Measurements from ENCODE around the gene DIDO1.

The DIDO1 gene

DNA sequence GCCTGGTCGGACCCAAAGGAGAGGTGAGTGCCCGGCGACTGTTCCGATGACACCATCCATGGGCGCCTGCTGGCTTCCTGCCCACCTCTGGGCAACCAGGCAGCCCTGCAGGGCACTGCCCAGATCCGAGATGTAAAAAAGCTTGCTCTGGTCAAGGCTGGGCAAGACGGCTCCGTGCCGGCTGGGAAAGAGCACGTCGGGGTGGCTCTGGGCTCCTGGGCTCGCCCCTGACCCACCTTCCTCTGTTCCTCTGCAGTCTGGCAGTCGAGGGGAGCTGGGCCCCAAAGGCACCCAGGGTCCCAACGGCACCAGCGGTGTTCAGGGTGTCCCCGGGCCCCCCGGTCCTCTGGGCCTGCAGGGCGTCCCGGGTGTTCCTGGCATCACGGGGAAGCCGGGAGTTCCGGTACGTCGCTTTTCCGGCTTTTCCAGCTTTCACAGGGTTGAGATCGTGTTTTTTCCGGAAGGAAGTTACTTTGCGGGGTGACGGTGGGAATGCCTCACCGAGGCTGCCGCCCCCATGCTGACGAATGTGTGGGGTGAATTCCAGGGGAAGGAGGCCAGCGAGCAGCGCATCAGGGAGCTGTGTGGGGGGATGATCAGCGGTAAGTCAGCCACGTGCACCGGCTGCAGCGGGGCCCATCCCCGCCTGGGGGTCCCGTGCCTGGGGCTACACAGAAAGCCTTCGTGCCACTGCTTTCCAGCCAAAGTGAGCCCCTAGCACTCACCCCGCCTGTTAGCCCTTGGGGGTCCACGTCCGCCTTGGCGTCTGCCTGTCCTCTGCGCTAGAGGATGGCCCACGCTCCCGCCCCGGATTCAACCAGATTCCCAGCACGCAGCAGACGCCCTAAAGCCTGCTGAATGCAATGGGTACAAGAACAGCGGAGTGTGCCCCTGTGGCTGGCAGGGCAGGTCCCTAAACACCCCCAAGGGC is 90.1 kb downstream of the DIDO1 start:
- DNase-seq (ENCODE audit: low read depth, low spot score), result no peak

GRCh38 chr20:62834967-62835730 is 91.2 kb downstream of the DIDO1 start:
- no peak for DNase-seq (ENCODE audit: low read depth, low spot score)

- DNase-seq (ENCODE audit: low read depth, low spot score), result no peak
These were observed 93.3 kb downstream of the DIDO1 start for GRCh38 chr20:62832951-62833391.

GRCh38 chr20:62832212-62832922 is 93.9 kb downstream of the DIDO1 start:
- DNase-seq (ENCODE audit: low read depth, low spot score), result no peak

GRCh38 chr20:62831854-62832211 is 94.5 kb downstream of the DIDO1 start:
- DNase-seq (ENCODE audit: low read depth, low spot score), result no peak

- DNase-seq (ENCODE audit: low read depth, low spot score), result no peak
These were observed 94.9 kb downstream of the DIDO1 start for GRCh38 chr20:62831361-62831788.

- no peak for DNase-seq (ENCODE audit: low read depth, low spot score)
These were observed 95.5 kb downstream of the DIDO1 start for GRCh38 chr20:62830821-62831220.

DNA sequence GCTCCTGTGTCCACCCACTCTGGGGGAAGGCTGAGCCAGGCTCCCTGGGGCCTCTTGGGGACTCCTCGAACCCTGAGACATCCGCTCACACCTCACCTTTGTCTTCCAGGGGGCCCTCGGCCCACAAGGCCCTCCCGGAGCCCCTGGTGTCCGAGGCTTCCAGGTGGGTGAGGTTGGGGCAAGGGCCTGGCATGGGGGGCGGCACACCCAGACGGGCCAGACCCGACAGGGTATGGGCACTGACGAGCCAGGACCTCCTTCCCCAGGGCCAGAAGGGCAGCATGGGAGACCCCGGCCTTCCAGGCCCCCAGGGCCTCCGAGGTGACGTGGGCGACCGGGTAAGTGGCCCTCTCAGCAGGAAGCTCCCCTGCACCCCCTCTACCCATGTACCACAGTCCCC is 96.1 kb downstream of the DIDO1 start:
- DNase-seq (ENCODE audit: low read depth, low spot score), result no peak

- DNase-seq (ENCODE audit: low read depth, low spot score), result no peak
These were observed 96.8 kb downstream of the DIDO1 start for GRCh38 chr20:62829231-62830230.

DNA sequence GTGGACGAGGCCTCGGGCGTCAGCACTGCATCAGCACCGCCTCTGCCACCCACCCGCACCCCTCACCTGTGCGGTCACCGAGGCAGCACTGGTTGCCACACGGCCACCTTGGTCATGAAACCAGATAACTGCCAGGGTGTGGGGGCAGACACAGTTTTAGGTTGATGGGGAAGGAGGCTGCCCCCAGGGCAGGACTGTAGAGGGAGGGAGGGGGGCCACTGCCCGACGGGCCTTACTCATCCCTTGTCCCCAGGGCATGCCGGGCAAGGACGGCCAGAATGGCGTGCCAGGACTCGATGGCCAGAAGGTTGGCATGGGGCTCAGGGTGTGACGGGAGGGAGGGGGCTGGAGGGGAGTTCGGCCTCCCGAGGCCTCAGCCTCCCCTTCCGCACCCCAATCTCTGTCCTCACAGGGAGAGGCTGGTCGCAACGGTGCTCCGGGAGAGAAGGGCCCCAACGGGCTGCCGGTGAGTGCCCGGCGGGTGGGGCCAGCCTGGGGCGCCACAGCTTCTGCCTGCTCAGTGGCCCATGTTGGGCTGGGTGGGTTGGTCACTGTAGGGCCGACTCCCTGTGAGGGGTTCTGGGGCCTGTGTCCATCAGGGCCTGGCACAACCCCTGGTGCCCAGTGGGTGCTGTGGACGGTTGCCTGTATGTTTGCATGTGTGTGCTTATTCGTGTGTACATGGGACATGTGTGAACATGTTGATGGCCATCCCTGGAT is 97.6 kb downstream of the DIDO1 start:
- DNase-seq (ENCODE audit: low read depth, low spot score), result no peak

DNA sequence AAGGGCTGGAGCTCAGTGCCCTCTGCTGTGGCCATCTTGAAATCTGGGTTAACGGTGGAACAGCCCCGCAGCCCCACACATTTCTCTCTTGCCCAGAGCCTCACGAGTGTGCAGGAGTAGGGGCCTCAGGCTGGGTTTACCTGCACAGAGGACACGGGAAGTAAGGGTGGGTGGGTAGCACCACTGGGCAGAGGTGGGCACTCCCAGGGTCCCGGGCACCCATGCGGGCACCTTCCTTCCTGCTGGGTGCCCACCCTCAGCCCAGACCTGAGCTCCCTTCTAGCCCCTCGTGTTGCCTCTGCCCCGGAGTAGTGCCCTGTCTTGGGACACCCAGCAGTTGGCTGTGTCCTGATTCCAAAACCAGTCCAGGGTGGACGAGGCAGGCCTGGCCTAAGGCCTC is 98.3 kb downstream of the DIDO1 start:
- DNase-seq (ENCODE audit: low read depth, low spot score), result no peak
